Activated CD4-positive, alpha-beta T cell treated with anti-CD3 and anti-CD28 coated beads for 4 hours (primary cell): ENCODE data around the gene SP140L.
"Not testable (repeated sequence)": the region's sequence is repeated elsewhere in the genome, so short reads cannot be mapped to it uniquely, and the experiment has no call there.

Source experiments
- DNase-seq, 2 donors: peaks; one replicate each; pipeline ENCODE4 v3.0.0-alpha.2; 2020

SP140L gene

DNA sequence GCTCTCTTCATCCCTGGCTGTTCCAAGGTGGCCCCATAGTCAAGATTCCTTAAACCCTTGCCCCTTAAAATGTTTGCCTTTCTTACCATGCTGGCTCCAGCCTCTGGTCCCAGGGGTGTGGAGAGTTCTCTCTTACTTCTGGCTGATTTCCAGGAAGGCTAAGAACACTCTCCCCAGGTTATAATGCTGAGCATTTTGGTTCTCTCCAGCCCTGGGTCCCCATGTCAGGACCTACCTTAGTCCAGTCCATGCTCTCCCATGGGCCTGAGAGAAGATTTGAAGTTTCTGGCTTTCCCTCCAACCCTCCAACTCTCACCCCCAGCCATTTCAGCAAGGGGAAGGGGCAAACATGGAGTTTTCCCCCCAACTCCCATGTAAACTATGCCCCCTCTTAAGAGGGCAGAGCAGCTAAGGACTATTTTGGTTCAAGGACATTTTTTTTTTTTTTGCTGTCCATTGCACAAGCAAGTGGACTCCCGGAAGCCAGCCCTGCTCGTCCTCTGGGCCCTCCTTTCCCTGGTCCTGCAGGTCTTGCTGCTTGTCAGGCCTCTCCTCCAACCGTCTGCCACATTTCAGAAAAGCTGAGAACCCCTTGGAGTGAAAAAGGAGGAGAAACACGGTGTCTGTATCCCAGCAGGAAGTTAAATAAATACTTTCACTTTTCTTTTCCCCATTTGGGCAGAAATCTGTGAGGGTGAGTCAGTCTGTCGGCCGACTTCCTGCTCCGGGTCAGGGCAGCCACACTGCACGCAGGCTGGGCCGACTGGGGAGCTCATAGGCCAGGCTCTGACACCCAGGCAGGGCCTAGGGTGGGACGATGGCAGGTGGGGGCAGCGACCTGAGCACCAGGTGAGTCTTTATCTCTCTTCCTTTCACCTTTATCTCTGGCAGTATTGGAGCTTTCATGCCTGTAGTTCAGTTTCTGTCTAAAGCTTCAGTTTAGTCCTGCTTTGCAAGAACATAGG is at the start of gene SP140L:
Gene SP140L (plus strand): TSS at position 741 of the 965 bp plus-strand sequence. CDS start 77 bp downstream, at position 818.
- peak; percentile 79 to 83 for DNase-seq

DNA sequence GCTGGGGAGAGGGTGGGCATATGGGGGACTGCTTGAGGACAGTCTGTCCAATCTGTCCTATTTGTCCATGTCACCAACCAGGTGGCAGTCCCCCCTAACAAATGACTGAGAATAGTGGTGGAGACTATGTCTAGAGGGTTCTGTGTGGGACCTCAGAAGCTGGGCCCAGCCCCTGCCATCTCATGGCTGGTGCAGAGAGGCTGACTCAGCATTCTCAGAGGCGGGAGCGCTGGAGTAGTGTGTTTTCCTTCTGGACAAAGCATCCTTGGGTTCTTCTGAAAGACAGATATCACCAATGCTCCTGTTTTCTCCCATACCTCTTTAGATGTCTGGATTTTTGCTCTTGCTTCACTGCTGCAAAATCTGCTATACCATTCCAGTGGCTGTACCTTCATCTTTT is 44.1 kb upstream of the SP140L start:
- no peak for DNase-seq

DNA sequence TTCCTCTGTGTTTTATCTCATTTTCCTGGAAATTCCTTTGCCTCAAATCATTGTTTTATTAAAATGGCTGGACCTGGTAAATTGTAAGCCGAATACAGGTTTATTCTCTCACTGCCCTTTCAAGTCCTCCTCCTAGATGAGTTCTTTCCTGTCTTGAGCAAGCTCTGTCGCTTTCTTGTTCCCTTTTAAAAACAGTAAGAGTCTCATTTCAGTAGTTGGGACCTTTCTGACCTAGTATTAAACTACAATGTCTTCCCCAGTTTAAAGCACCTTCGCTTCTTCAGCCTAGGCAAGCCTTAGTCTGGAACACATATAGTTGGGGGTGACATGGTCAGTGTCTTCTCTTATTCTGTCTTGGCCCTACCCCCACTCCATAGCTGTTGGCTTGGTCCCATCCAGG is 40.9 kb upstream of the SP140L start:
- DNase-seq, result no peak

DNA sequence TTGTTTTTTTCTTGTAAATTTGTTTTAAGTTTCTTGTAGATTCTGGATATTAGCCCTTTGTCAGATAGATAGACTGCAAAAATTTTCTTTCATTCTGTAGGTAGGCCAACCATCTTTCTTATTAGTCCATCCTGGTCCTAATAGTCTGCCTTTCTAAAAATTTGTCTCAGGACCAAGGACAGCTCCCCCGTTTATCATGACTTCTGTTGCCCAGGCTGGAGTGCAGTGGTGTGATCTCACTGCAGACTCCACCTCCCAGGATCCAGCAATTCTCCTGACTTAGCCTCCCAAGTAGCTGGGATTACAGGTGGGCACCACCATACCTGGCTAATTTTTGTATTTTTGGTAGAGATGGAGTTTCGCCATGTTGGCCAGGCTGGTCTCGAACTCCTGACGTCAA is 37.7 kb upstream of the SP140L start:
- DNase-seq, result not testable (repeated sequence)

DNA sequence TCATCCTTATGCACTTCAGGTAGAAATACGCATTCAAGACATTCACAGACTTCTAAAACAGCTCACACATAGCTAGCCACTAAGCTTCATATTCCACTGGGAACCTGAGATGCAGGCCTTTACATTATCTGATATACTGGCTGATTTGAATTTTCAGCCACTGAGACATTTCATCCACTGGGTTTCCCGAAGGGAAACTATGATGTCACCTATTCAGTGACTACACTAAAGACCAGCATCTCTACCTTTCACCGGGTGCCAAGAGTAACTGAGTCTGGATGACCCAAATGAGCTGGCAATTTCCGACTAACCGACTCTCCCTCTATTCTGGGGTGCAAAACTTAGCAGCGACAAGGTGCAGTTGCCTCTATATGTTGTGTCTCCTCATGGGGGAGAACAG is 31.8 kb upstream of the SP140L start:
- DNase-seq, result no peak

DNA sequence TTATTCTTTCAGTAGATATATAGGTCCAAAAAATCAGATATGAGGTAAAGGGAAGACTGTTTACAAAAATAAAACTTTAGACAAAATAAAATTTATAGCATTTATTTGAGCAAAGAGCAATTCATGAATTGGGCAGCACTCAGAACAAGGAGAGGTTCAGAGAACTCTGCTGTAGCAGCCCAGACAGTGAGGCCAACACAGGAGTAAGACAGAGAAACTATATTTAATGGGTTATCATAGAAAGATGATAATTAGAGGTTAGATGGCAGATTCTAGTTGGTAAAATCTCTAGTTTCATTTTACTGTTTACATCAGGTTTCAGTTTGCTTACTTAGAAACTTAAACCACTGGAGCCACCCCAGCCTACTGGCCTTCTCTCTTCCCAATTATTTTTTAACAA is 30.1 kb upstream of the SP140L start:
- no peak for DNase-seq

DNA sequence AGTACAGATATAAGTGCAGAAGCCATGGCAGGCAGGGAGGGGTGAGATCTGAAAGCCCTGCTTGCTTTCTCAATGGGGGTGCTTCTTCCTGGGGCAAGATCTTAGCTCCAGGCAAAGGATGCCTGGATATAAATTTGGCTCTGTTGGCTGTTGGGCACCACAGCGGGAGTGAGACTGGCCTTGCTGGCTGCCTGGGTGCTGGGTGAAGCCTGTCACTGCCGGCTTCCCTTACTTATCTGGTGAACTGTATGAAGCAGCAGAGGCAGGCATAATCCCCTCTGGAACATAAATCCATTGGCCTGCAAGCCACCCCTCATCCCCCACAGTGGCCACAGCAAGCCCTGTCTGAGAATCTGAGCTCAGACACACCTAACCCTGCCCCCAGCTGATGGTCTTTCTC is 27.4 kb upstream of the SP140L start:
- DNase-seq, result no peak

DNA sequence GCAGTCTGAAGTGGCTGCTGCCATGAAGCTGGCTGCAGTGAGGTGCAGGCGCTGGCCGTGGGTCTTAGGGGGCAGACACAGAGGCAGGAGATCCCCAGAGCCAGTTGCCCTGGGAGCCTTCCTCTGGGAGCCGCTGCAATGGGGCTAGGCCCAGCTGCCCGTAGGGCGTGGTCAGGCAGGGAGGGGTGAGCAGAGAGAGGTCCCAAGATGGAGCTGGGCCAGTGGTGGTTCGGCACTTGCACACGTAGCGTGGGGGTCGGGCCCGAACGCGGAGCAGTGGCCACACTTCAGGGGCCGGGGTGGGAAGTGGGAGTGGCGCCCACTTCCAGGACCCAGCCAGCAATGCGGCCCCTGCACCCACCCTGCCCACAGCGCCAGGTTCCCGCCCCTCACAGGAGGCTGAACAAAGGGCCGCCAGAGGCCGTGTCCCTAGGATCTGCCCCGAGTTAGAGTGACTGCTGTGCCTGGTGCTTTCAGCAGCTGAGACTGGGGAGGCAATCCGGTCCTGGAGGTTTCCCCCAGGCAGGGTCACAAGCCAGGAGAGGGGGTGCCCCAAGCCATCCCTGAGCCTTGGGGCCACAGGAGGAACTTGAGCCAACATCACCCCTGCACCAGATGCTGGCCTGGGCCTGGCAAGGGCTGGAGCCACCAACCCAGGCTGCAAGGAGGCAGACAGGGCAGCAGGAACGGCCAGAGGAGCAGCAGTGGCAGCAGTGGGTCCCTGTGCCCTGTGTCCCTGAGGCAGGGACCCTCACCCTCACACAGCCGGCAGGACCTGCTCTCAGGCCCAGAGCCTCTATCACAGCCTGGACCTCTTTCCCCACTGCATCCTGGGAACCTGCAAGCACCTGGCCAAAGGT is 21.3 kb upstream of the SP140L start:
- DNase-seq, result no peak

DNA sequence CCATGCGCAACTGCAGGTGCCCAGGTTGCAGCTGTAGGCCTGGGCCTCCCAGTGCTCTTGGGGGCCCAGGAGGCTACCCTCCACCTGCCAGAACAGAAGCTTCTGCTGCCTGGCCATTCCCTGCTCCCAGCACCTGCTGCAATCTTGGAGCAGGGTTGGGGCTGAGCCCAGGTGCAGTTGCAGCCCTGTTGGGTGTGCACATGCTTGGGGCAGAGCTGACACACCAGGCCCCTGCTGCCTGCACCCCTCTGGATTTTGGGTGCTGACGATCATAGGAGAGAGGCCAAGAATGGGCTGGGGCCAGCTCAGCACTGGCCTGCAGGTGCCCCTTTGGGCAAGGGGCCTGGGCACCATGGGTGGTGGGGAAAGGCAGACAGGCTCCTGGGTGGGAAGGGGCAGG is 20.5 kb upstream of the SP140L start:
- no peak for DNase-seq

DNA sequence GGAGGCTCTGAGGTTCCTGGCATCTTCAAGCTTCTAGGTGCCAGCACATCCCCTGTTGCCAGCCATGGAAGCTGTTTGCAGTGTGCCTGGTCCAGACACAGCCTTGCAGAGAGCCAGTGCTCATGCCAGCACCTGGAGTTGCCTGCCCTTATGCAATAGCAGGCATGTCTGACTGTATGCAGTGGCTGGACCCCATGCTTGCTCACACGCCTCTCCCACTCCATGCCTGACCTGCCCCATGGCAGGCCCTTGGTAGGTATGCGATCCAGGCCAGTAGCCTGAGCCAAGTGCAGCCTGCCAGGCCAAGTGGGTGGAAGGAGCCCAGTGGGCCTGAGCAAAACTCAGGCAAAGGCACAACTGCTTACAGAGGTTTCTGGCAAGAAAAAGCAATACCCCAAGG is 19.5 kb upstream of the SP140L start:
- no peak for DNase-seq

DNA sequence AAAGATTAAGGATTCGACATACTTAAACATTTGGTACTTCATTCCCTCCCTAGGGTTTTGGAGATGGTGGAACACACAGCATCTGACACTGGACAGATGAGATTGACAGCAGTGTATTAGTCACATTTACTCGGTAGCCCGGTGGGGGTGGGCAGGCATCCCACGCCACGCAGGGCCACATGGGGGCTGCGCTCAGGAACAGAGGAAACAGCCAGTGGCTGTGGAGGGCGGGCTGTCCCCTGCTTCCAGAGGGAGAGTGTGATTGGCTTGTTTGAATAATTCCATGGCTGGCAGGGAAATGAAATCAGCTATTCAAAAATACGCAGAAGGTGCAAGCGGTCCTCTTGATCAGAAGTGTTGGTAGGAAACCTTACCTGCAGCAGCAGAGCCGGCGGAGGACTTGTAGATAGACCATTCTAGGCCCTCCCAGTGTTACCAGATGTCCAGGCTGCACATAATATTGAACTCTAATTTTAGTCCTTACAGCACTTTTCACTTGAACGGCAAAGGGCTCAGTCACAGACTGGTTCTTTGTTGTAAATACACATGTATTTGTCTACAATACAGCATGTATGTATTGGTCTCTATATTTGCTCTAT is 18.5 kb upstream of the SP140L start:
- no peak for DNase-seq

DNA sequence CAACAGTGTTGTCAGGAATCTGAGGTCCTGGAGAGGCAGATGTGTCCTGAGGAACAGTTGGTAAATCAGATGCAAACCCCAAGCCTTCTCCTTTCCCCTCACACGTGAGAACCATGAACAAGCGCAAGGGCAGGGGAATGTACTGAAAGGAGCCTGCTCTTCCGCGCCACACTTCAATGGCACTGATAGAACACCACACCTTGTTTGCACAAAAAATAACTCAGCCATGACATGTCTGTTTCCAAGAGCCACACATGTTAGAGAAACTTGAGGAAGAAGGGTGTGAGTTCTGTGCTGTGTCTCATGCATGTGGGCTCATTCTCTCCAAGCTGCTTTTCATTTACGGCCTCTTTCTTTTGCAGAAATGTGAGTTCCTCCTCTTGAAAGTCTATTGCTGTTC is 16.2 kb upstream of the SP140L start:
- not testable (repeated sequence) for DNase-seq

DNA sequence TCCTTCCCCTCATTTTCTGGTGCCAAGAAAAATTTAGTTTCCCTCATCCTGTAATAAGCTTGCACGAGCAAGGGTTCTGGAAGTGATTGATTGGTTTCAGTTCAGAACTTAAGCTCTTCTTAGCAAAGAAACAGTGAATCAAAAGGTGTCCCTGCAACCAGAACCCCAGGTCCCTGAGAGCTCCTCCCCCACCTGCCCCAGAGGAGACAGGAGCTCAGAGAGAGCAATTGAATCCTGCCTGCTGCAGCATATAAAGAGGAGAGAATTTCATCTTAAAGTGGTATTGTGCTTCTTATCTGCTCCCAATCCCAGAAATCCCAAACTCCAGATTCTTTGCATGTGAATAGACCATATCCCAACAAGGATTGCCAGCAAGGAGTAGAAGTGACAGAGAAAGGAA is 15.4 kb upstream of the SP140L start:
- not testable (repeated sequence) for DNase-seq

DNA sequence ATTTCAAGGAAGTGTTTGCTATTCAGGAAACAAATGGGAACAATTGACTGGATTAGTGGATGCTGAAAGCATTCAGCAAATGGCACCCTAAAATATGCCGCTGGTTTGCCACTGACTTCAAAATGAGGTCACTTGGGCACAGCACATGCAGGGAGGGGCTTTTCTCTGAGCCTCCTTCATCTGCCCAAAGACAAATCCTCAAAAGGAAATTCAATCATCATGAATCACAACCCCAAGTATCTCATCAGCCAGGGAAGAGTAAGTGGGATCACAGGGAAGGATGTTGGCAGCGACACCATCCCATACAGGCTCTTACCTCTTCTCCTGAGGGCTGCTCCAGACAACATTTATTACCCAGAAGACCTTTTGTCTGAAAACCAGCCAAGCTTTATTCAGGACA is 14.4 kb upstream of the SP140L start:
- DNase-seq, result no peak

DNA sequence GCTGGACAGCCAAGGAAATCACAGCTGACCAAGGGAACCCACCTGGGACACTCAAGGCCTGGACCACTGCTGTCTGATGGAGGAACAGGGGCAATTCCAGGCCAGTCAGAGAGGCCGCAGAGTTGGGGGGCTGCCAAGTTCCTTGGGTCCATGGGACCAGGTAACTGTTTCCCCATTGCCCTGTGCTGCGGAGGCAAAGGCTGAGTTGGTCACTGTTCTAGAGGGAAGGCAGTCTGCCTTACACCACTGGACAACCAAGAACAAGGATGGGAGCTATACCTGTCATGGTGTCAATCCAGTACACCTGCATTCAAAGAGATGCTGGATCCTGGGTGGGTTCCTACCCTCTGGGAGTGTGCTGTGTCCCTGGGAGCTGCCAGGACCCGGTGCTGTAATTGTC is 9.6 kb upstream of the SP140L start:
- DNase-seq, result no peak

DNA sequence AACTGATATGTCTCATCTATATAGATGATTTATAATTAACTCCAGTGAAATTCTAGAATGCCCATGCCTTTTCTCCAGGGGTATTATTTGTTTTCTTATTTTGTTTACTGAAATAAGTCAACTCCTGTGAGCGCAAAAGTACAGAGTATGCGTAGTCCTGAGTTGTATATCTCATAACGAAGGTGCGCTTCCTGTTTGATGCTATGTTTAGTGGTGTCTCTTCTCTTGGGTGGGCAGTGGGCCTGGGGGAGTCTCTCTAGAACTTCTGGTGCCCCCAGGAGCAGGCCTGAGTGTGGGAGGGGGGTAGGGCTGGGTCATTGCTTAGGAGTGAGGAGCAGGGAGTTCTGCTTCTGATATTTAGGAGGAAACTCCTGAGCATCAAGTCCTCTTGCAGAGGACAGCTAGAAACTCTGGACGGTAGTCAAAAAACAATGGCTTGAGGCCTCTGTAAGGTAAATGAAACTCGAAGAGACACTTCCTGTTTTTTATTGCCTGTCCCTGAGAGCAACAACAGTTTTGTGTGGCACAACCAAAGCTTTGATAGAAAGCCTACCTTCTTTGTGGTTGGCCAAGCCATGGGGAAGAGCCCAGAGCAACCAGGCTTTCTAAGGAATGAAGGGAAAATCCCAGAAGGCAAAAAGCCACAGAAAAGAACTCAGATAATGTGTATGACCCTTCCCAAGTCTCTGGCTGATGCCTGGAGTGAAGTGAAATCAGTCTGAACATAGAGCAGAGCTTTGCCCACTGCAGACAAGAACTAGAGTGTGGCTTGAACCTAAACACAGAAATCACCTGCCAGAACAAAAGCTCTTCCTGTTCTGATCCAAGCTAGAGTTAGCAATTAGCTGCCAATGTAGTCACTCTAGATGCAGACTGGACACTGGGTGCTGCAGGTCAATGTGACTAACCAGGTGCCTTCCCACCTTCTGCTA is 8.5 kb upstream of the SP140L start:
- DNase-seq, result no peak

DNA sequence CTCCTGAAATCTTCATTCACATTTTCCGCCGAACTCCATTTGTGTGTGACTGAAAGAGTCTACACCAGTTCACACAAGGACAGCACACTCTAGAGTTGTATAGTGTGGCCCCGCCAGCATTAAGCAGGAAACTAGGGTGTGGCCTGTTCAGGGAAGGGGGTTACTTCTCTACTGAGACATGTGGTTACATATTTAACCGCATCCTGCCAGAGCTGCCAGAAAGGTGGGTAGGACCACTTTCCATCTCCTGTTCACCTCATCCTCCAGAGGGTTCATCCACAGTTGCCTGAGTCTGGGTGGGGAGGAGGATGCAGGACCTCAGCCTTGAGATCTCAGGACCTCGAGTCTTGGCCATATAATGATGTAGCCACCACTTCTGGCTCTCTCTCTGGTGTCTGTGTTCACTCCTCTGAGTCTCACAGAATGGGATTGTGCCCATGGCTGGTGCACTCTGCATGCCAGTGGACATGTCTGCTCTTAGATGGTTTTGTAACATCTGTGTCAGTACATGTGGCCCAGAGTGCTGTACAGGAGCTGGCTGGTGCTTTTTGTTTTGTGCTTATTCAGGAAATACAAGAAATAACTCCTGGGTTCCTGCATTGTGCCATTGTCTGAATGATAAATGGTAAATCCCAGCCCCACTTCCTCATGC is 7.7 kb upstream of the SP140L start:
- peak; percentile 62 to 65 for DNase-seq

DNA sequence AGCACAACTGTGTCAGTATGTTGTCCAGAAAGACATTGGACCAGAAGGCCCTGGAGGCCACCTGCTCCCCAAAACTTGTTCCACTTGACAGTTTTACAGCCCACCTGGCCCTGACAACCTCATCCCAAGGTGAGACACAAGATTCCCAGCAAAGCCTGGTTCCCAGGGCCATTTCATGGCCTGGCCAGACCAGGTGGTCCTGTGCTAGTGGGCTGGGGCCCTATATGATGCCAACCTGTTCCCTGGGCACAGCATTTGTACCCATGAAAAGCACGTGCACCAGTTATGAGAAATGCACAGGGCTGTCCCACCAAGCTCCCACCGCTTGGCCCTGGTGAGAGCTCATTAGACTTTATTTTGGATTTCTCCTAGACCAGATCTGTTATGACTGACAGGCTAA is 6.0 kb upstream of the SP140L start:
- no peak for DNase-seq

DNA sequence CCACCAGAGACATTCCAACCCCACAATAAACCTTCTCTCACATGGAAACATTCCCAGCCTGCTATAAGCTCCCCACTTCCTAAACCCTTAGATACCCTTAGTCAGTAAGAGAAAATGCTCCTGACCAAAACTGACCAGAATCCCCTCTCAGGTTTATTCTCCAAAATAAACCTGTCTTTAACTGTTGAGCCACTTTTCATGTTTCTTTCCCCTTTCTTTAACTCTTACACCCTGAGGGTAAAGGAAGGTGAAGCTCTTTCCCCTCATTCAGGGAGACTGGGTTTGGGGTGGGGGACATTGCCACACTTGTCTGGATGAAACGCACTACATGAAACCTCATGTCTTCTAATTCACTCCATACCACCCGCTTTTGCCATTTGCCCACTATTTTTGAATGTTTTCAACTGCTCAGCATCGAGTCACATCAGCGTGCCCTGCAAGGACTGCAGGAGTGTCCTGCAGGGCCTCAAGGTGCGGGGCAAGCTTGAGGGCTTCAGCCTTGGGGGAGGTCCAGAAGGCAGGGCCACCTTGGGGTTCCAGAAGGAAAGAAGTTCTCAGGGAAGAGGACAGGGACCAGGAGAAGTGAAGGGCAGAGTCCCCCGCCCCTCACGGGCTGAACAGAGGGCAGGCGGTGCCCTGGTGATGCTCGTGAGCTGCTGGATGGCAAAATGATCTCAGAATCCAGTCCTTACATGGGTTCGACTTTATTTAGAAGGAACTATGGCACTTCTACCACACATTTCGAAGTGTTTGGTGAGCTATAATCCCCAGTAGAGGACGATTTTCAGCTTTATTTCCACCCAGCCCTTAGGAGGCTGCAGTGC is 4.2 kb upstream of the SP140L start:
- no peak for DNase-seq

DNA sequence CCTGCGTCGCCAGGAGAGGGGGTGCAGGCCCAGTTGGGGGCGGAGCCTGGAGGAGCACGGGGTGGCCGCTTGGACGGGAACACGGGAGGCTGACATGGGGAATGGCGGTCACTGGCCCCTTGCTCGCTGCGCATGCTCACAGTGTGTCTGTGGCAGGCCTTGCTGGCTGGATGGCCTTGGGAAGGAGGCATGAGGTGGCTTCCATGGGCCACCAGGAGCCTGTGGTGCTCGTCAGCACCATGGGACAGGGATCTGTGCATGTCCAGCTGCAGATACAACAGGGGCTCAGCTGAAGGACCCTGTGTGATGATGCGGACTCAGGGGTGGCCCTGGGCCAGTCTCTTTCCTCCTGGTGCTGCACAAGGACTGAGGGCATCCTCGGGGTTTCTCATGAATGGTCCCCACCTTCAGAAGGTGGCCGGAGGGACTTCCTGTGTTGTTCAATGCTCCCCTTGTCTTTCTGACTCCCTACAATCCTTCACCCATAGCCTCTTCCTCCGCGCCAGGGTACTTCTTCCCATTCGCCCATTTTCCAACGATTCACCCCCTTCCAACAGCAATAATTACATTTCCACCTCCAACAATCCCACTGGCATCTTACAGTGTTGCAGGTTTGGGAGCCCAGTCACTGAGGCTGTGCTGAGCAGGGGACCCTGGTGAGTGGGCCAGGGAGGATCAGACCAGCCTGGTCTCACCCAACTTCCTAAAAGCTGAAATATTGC is 3.4 kb upstream of the SP140L start:
- no peak for DNase-seq
